Activated CD8-positive, alpha-beta memory T cell treated with anti-CD3 and anti-CD28 coated beads for 4 hours (primary cell): Measurements from ENCODE around the gene CLTRN.
"Not testable (repeated sequence)": the region's sequence is repeated elsewhere in the genome, so short reads cannot be mapped to it uniquely, and the experiment has no call there.

Experiments
- DNase-seq, 2 donors: peaks; one replicate each; pipeline ENCODE4 v3.0.0-alpha.2; 2020; ENCODE audit warnings: low read depth in 2 of 2

CLTRN gene

GRCh38 chrX:15664487-15665444, at the start of gene CLTRN:
Gene CLTRN (minus strand): TSS chrX:15664805. CDS start chrX:15664775, 30 bp downstream.
- DNase-seq = no peak

GRCh38 chrX:15704273-15704672, 39.7 kb upstream of the CLTRN start:
- DNase-seq = not testable (repeated sequence)

- DNase-seq = not testable (repeated sequence)
These were observed 39.2 kb upstream of the CLTRN start for GRCh38 chrX:15703809-15704208.

GRCh38 chrX:15702488-15703371, 38.1 kb upstream of the CLTRN start:
- DNase-seq = no peak

- DNase-seq = no peak
These were observed 31.9 kb upstream of the CLTRN start for GRCh38 chrX:15696516-15696915.

- no peak for DNase-seq
These were observed 30.4 kb upstream of the CLTRN start for GRCh38 chrX:15694941-15695451.

GRCh38 chrX:15686818-15687685, 22.4 kb upstream of the CLTRN start:
- DNase-seq = peak; percentile 10 to 40

- DNase-seq = no peak
These were observed 18.6 kb upstream of the CLTRN start for GRCh38 chrX:15683193-15683592.

- DNase-seq = no peak
These were observed 16.8 kb upstream of the CLTRN start for GRCh38 chrX:15681433-15681832.

GRCh38 chrX:15680401-15680800, 15.8 kb upstream of the CLTRN start:
- no peak for DNase-seq

GRCh38 chrX:15679246-15679645, 14.6 kb upstream of the CLTRN start:
- DNase-seq = no peak

- DNase-seq = no peak
These were observed 13.7 kb upstream of the CLTRN start for GRCh38 chrX:15678339-15678738.

- no peak for DNase-seq
These were observed 12.3 kb upstream of the CLTRN start for GRCh38 chrX:15676886-15677285.

GRCh38 chrX:15675490-15675921, 10.9 kb upstream of the CLTRN start:
- peak; percentile 74 to 77 for DNase-seq

- peak; percentile 79 to 82 for DNase-seq
These were observed 10.4 kb upstream of the CLTRN start for GRCh38 chrX:15674841-15675489.

GRCh38 chrX:15674514-15674840, 9.9 kb upstream of the CLTRN start:
- DNase-seq = no peak

- no peak for DNase-seq
These were observed 9.4 kb upstream of the CLTRN start for GRCh38 chrX:15673970-15674369.

GRCh38 chrX:15672881-15673280, 8.3 kb upstream of the CLTRN start:
- DNase-seq = no peak

GRCh38 chrX:15663439-15663838, 1.2 kb downstream of the CLTRN start:
- DNase-seq = no peak

GRCh38 chrX:15654804-15655203, 9.8 kb downstream of the CLTRN start:
- not testable (repeated sequence) for DNase-seq

GRCh38 chrX:15653961-15654360, 10.6 kb downstream of the CLTRN start:
- no peak for DNase-seq
